ENCODE measurements around the gene DLX1. TPM values are rescaled to one million over a fixed set of nuclear protein-coding genes. Genes with fewer than 3 reads are reported as not detected.

The DLX1 gene
- total and polyA plus RNA-seq, 2 experiments from 2014 or later: not detected

GRCh38 chr2:172070936-172071335 is 14.4 kb upstream of the DLX1 start:
- H3K27ac ChIP-seq: no peak overlapping the region
- H3K9me3 ChIP-seq (ENCODE audit: low read depth): no peaks in the 10 kb centered on the region
- H3K4me3 ChIP-seq: no peak overlapping the region
- H3K27me3 ChIP-seq: peaks cover 48% of the 10 kb centered on the region
- no peak for TF ChIP-seq CTCF (IDR thresholded peaks at IDR 0.05; ENCODE audit: low read depth, low read length)
- H3K36me3 ChIP-seq: no peaks in the 10 kb centered on the region
- no peaks in the 10 kb centered on the region for H3K4me1 ChIP-seq (ENCODE audit: low read depth)
- DNase-seq (ENCODE audit: low read depth in 1 of 2, low spot score in 1 of 2): no peak

- Histone ChIP-seq H3K27me3 (peaks cover 61% of the 10 kb centered on the region), H3K27ac (no peak overlapping the region), H3K36me3 (no peaks in the 10 kb centered on the region), H3K9me3 (ENCODE audit: low read depth) (no peaks in the 10 kb centered on the region), H3K4me3 (no peak overlapping the region), H3K4me1 (ENCODE audit: low read depth) (no peaks in the 10 kb centered on the region)
- no peak for DNase-seq (ENCODE audit: low read depth in 1 of 2, low spot score in 1 of 2)
- TF ChIP-seq CTCF (IDR thresholded peaks at IDR 0.05; ENCODE audit: low read depth, low read length): no peak
Observed at GRCh38 chr2:172072303-172072702, 13.0 kb upstream of the DLX1 start.

GRCh38 chr2:172072706-172073105 is 12.6 kb upstream of the DLX1 start:
- Histone ChIP-seq H3K27me3 (peaks cover 65% of the 10 kb centered on the region), H3K9me3 (ENCODE audit: low read depth) (no peaks in the 10 kb centered on the region), H3K4me1 (ENCODE audit: low read depth) (no peaks in the 10 kb centered on the region), H3K4me3 (no peak overlapping the region), H3K27ac (no peak overlapping the region), H3K36me3 (no peaks in the 10 kb centered on the region)
- DNase-seq (ENCODE audit: low read depth in 1 of 2, low spot score in 1 of 2): no peak
- no peak for TF ChIP-seq CTCF (IDR thresholded peaks at IDR 0.05; ENCODE audit: low read depth, low read length)

- Histone ChIP-seq H3K4me3 (no peak overlapping the region), H3K9me3 (ENCODE audit: low read depth) (no peaks in the 10 kb centered on the region), H3K36me3 (no peaks in the 10 kb centered on the region), H3K27me3 (peaks cover 73% of the 10 kb centered on the region), H3K4me1 (ENCODE audit: low read depth) (no peaks in the 10 kb centered on the region), H3K27ac (no peak overlapping the region)
- no peak for DNase-seq (ENCODE audit: low read depth in 1 of 2, low spot score in 1 of 2)
- no peak for TF ChIP-seq CTCF (IDR thresholded peaks at IDR 0.05; ENCODE audit: low read depth, low read length)
Observed at GRCh38 chr2:172073518-172073917, 11.8 kb upstream of the DLX1 start.

GRCh38 chr2:172074254-172074653 is 11.1 kb upstream of the DLX1 start:
- no peaks in the 10 kb centered on the region for H3K36me3 ChIP-seq
- TF ChIP-seq CTCF (IDR thresholded peaks at IDR 0.05; ENCODE audit: low read depth, low read length): no peak
- H3K27me3 ChIP-seq: peaks cover 81% of the 10 kb centered on the region
- H3K9me3 ChIP-seq (ENCODE audit: low read depth): no peaks in the 10 kb centered on the region
- no peak for DNase-seq (ENCODE audit: low read depth in 1 of 2, low spot score in 1 of 2)
- no peak overlapping the region for H3K4me3 ChIP-seq
- no peak overlapping the region for H3K27ac ChIP-seq
- no peaks in the 10 kb centered on the region for H3K4me1 ChIP-seq (ENCODE audit: low read depth)

- Histone ChIP-seq H3K36me3 (no peaks in the 10 kb centered on the region), H3K4me1 (ENCODE audit: low read depth) (no peaks in the 10 kb centered on the region)
Observed at GRCh38 chr2:172079416-172079815, 5.9 kb upstream of the DLX1 start.

More at GRCh38 chr2:172079416-172079815, 5.9 kb upstream of the DLX1 start:
- no peak overlapping the region for H3K27ac ChIP-seq
- H3K27me3 ChIP-seq: peaks cover 100% of the 10 kb centered on the region
- TF ChIP-seq CTCF (IDR thresholded peaks at IDR 0.05; ENCODE audit: low read depth, low read length): no peak
- no peak for DNase-seq (ENCODE audit: low read depth in 1 of 2, low spot score in 1 of 2)
- no peaks in the 10 kb centered on the region for H3K9me3 ChIP-seq (ENCODE audit: low read depth)
- H3K4me3 ChIP-seq: no peak overlapping the region

Measured in cardiac muscle cell (in vitro differentiated cells and primary cell).